Activated naive CD8-positive, alpha-beta T cell (primary cell): ENCODE data around the gene SMARCA1.

Experiments
- H3K27ac Mint-ChIP-seq: one replicate; pipeline ENCODE4 v1.8.0; 2021; ENCODE audit warnings: mixed read lengths
- H3K27me3 Mint-ChIP-seq: one replicate; pipeline ENCODE4 v1.8.0; 2021; ENCODE audit warnings: mixed read lengths
- H3K36me3 Mint-ChIP-seq: one replicate; pipeline ENCODE4 v1.8.0; 2021; ENCODE audit warnings: mixed read lengths
- H3K4me1 Mint-ChIP-seq: one replicate; pipeline ENCODE4 v1.8.0; 2021; ENCODE audit warnings: low read depth, mixed read lengths
- H3K4me3 Mint-ChIP-seq: one replicate; pipeline ENCODE4 v1.8.0; 2021; ENCODE audit warnings: mild to moderate bottlenecking, mixed read lengths
- H3K9me3 Mint-ChIP-seq: one replicate; pipeline ENCODE4 v1.8.0; 2021; ENCODE audit warnings: low read depth, mixed read lengths

The SMARCA1 gene

DNA sequence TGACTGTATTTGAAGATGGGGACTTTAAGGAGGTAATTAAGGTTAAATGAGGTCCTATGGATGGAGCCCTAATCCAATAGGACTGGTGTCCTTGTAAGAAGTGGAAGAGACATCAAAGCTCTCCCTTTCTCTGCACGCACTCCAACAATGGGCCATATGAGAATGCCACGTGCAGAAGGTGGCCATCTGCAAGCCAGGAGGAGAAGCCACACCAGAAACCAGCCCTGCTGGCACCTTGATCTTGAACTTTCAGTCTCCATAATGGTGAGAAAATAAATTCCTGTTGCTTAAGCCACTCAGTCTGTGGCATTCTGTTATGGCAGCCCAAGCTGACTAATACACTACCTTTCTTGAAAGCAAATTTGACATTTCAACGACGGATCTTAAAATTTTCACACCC, 73.2 kb downstream of the SMARCA1 start:
- Mint-ChIP-seq H3K4me1 (no peaks in the 10 kb centered on the region), H3K4me3 (no peak overlapping the region), H3K9me3 (no peaks in the 10 kb centered on the region), H3K27ac (no peak overlapping the region), H3K27me3 (peaks cover 1% of the 10 kb centered on the region), H3K36me3 (no peaks in the 10 kb centered on the region)

DNA sequence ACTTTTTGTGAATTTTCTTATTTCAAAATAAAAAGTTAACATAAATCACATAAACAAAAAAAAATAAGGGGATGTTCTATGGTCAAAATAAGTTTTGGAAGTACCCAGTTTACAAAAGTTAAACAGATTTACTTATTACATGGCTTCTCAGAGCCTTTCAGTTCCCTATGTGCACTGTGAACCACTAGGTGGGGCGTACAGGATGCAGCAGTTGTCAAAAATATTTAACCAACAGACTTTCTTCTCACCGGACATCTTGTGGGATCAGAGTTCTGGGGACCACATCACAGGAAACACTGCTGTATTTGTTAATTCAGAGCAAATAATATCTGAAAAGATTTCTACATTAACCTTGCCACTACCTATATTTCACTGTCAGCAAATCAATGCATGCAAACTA, 74.1 kb downstream of the SMARCA1 start:
- Mint-ChIP-seq H3K4me3 (no peak overlapping the region), H3K27me3 (no peaks in the 10 kb centered on the region), H3K36me3 (no peaks in the 10 kb centered on the region), H3K4me1 (no peaks in the 10 kb centered on the region), H3K27ac (no peak overlapping the region), H3K9me3 (no peaks in the 10 kb centered on the region)

DNA sequence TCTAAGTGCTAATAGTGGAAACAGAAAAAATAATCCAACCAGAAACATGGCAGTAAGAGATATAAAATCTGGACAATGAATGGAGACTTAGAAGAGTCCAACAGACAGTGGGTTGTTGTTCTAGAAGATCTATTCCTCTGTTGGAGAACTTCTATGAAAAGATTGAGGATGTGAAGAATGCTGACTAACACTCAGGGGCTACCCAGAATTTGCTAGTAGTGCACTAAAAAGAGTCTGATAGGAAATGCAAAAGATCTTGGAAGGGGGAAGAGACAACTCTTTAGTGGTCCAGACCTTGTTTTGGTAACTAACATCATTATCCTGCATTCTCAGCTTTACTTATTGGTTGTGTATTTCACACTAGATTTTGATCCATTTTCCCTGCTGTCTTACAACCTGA, 77.9 kb downstream of the SMARCA1 start:
- Mint-ChIP-seq H3K4me3 (no peak overlapping the region), H3K27me3 (no peaks in the 10 kb centered on the region), H3K36me3 (no peaks in the 10 kb centered on the region), H3K4me1 (no peaks in the 10 kb centered on the region), H3K27ac (no peak overlapping the region), H3K9me3 (no peaks in the 10 kb centered on the region)

DNA sequence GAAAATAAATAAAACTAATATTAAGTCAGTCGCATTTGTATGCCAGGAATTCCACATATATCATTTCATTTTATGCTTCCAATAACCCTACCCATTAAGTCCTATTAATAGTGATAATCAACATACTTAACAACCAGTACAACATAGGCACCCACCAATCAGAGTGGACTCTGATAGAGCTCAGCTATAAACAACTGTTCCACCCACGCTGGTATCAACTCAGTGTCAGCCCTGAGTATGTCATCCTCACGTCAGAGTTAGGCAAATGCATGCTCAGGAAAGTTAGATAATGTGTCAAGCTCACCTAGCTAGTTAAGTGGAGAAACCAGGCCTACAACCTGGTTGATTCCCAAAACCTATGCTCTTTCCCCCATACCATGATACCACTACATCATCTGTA, 89.3 kb downstream of the SMARCA1 start:
- H3K9me3 Mint-ChIP-seq: no peaks in the 10 kb centered on the region
- no peak overlapping the region for H3K27ac Mint-ChIP-seq

DNA sequence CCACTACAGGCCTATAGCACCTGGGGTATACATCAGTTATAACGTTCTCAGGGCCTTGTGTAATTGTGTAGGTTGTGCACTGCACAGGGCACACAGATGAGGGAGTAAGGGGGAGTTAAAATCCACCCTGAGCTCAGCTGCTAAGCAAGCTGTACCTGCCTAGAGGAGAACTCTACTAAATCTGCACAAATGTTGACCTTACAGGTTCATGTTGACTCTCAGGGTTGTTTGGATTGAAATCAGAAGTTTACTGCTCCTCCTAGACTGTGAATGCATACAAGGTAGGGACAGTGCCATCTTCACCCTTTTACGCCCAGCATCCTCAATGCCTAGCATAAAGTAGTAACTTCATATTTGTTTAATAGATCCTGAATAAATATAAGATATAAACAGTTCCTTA, 89.8 kb downstream of the SMARCA1 start:
- Mint-ChIP-seq H3K27ac (no peak overlapping the region), H3K4me3 (no peak overlapping the region), H3K4me1 (no peaks in the 10 kb centered on the region), H3K9me3 (no peaks in the 10 kb centered on the region), H3K36me3 (no peaks in the 10 kb centered on the region), H3K27me3 (peaks cover 2% of the 10 kb centered on the region)

More for the DNA sequence above, 89.3 kb downstream of the SMARCA1 start:
- Mint-ChIP-seq H3K4me1 (no peaks in the 10 kb centered on the region), H3K27me3 (peaks cover 2% of the 10 kb centered on the region), H3K36me3 (no peaks in the 10 kb centered on the region), H3K4me3 (no peak overlapping the region)

DNA sequence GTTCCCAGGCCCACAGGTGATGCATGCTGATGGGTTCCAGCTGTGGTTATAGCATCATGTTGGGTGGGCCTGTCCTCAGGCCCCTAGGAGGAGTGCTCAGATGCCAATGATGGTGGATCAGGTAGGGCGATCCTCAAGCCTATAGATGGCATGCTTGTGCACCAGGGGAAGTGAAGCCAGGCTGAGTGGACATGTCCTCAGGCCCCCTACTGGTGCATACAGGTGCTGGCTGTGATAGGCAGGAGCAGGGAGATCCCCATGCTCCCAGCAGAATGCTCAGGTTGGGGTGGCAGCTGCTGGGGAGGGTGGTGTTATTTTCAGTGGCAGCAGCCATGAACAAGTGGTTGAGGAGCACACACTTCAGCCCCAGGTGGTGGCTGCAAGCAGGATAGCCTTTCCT, 96.0 kb downstream of the SMARCA1 start:
- Mint-ChIP-seq H3K27me3 (peaks cover 3% of the 10 kb centered on the region), H3K9me3 (no peaks in the 10 kb centered on the region), H3K4me3 (no peak overlapping the region), H3K4me1 (no peaks in the 10 kb centered on the region), H3K27ac (no peak overlapping the region), H3K36me3 (peaks cover 3% of the 10 kb centered on the region)

DNA sequence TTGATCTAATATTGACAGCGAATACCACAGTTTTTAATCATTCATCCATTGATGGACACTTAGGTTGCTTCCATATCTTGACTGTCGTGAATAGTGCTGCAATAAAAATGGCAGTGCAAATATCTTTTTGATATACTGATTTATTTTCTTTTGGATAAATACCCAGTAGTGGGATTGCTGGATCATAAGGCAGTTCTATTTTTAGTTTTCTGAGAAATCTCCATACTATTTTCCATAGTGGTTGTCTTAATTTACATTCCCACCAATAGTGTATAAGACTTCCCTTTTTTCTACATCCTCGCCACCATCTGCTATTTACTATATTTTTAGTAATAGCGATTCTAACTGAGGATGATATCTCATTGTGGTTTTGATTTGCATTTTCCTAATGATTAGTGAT, 100.1 kb downstream of the SMARCA1 start:
- no peaks in the 10 kb centered on the region for H3K9me3 Mint-ChIP-seq
- H3K4me3 Mint-ChIP-seq: no peak overlapping the region
- no peaks in the 10 kb centered on the region for H3K4me1 Mint-ChIP-seq
- H3K27me3 Mint-ChIP-seq: peaks cover 1% of the 10 kb centered on the region
- no peak overlapping the region for H3K27ac Mint-ChIP-seq
- peaks cover 3% of the 10 kb centered on the region for H3K36me3 Mint-ChIP-seq

DNA sequence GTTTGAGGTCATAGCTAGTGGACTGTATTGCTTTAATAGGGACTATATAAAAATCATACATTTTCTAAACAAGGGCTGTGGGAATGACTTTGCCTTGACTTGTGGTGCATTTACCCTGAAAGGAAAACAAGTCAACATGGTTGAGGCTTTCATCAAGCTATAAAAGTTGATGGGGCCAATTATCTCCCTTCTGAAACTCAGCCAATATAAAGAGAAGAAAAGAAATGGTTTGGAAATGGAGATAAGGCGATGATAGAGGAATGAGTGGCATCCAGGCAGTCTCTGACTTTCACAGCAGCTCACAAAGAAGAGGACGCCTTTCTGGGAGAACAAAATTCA, 118.7 kb downstream of the SMARCA1 start:
- no peaks in the 10 kb centered on the region for H3K9me3 Mint-ChIP-seq

DNA sequence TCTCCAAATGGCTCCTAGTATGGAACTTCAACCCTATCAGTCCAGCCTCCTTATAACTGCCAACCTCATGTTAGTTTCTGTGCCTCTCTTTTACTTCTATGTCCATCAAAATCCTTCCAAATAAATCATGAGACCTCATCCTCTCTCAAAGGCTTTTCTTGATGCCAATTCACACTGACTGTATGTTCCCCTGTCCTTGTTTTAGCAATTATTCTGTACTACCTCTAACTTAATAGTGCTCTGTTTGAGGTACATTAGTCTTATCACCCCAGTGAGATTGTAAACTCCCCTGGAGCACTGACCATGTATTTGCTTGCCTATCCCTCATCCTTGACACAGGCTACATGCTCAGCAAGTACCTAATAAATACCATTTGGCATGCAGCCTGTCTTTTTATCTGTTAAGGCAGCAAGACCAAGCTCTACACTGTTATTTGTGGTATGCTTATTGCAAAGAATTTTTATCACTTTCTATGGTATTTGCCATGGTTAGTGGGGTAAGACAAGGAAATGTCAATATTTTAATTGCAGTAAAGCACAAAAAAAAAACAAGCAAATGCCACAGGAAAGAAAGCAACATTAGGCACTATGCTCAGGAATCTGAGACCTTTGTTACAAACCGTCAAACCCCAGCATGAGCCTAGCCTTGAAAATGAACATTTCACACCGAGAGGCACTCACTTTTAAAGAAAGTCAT, 119.2 kb downstream of the SMARCA1 start:
- Mint-ChIP-seq H3K27me3 (peaks cover 2% of the 10 kb centered on the region), H3K9me3 (no peaks in the 10 kb centered on the region), H3K4me1 (no peaks in the 10 kb centered on the region), H3K27ac (no peak overlapping the region), H3K36me3 (no peaks in the 10 kb centered on the region), H3K4me3 (no peak overlapping the region)

More for the DNA sequence above, 118.7 kb downstream of the SMARCA1 start:
- Mint-ChIP-seq H3K27me3 (peaks cover 2% of the 10 kb centered on the region), H3K4me3 (no peak overlapping the region), H3K27ac (no peak overlapping the region), H3K4me1 (no peaks in the 10 kb centered on the region), H3K36me3 (no peaks in the 10 kb centered on the region)
